HG03460 (cell line): ENCODE measurements around the gene ATG16L1.

ENCODE experiments used
- ATAC-seq: cut with Tn5 transposase; IDR thresholded peaks from one replicate; pipeline ENCODE4 v1.9.1; 2021; ENCODE audit not compliant: unreplicated experiment

The ATG16L1 gene

DNA sequence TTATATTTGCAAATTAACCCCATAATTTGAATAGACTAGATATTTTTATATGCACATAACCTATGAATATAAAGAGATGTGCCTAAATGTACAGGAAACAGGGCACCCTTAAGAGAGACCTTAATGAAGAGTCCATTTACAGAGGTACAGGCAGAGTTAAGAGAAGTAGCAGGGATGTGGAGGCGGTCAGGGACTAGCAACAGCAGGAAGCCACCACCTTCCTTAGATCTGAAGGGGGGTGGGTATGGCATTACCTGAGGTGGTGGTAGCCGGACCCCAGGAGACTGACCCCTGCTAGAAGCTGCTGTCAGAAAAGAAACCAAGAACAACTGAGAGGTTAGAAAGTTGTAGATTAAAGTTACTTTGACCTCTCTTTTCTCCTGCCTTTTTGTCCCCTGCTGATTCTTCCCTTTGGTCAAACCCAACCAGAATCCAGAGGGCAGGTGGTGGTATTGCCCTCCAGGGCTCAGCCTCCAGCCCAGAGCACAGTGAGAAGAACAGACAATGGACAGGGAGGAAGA is 24.9 kb upstream of the ATG16L1 start:
- ATAC-seq: no peak

DNA sequence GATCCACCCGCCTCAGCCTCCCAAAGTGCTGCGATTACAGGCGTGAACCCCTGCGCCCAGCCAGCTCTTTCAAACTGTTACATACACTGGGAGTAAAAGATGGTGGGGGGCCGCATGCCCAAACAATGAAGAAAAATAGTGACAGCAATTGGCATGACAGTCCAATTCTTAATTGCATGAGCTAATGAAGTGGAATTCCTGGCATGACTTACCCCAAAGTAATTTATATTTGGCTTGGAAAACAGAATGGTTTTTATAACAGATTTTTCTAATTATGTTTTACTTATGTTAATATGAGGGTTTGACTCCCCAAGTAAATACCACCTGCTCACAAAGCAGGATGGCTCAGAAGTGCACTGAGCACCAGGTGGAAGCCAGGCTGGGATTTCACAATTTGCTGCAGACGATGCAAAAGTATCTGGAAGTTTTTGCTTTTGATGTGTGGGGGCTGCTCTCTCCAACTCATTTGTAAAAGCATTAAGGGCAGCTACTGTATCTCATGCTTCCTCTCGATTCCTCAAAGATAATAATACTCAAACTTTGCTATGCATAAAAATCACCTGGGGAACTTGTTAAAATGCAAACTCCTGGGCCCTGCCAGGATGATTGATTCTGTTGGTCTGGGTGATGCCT is 24.0 kb upstream of the ATG16L1 start:
- no peak for ATAC-seq

DNA sequence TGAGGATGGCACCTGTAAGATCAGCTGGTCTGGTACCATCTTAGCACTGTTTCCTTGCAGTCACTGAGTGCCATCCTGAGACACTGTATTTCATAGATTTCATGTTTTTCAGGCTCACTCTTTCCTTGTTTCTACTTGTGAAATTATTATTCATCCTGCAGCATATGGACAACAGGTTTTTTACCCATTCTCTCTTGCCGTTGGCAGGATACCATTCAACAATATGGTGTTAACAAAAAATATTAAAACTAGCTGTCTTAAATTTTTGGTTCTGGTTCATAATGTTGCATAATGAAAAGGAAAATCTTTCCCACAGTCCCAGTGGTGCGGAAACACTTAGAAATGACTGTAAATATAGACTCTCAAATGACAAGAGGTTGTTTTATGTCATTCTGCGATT is 23.1 kb upstream of the ATG16L1 start:
- no peak for ATAC-seq

DNA sequence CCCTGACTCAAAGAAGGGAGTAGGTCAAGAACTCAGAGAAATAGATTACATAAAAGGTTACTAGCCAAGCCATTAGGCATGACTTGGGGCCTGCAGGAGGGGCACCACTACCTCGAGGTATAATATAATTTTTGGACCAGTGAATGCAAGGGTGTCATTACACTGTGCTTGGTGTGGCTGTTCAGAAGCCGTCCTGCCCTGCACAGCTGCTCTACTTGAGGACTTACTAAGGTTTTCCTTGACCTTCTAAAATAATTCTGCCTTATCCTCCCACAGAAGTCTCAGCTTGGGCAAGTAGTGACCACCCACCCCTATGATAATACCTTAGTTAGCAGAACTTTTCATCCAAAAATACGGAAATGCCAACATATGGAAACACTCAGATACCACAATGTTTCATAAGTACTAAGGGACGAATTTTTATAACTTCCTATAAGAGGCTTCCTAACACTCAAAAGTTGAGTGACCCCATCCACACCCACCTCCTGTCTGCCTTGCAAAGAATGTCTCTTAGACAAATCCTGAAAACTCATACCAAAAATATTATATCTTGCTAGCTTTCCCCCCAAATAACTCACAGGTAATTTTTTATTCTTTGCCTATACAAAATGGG is 17.7 kb upstream of the ATG16L1 start:
- no peak for ATAC-seq

DNA sequence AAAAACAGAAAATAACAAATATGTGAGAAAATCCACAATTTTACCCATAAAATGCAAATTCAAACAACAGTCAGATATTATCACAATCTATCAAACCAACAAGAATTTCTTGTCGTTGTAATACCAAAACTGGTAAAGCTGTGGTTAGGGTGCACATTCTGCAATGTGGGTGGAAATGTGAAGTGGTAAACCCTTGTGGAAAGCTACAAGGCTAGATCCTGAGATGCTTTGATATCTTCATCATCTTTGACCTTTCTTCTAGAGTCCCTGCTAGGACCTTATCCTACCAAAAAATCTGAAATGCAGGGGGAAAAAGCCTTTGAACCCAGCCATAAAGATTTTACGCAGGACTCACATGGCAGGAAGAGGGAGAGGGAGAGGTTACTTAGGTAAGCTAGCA is 17.2 kb upstream of the ATG16L1 start:
- ATAC-seq: no peak

DNA sequence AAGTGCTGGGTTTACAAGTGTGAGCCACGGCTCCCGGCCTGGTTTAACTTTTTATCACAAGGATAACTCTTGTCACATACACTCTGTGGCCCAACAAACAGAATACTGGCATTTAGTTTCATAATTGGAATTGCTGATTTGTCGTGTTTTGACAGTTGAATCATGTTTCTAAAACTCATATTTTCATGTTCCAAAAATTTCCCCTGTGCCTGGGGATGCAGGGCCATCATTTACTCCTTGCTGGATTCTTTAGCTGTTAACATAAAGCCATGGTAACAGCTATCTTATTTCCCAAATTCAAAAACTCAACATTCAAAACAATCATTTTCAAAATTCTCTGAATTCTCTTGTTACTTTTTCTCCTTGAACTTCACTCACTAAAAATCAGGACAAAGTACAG is 16.5 kb upstream of the ATG16L1 start:
- no peak for ATAC-seq

DNA sequence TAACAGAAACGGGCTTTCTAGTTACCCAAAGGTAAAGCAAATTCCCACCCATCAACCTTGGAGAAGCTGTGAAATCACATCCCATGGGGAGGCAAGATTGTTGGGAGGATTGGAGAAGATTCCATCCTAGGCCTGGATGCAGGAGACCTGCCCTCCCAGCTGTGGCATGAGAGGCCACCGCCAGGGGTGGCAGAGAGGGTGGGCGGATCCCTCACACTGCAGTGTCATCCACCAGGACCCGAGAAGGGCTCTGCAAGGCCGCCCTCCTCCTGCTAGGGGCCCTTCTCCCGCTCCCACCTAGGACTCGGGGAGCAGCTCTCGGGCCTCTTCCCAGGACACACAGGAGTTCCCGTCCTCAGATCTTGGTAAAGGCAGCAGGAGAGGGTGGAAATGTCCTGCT is 15.5 kb upstream of the ATG16L1 start:
- no peak for ATAC-seq

DNA sequence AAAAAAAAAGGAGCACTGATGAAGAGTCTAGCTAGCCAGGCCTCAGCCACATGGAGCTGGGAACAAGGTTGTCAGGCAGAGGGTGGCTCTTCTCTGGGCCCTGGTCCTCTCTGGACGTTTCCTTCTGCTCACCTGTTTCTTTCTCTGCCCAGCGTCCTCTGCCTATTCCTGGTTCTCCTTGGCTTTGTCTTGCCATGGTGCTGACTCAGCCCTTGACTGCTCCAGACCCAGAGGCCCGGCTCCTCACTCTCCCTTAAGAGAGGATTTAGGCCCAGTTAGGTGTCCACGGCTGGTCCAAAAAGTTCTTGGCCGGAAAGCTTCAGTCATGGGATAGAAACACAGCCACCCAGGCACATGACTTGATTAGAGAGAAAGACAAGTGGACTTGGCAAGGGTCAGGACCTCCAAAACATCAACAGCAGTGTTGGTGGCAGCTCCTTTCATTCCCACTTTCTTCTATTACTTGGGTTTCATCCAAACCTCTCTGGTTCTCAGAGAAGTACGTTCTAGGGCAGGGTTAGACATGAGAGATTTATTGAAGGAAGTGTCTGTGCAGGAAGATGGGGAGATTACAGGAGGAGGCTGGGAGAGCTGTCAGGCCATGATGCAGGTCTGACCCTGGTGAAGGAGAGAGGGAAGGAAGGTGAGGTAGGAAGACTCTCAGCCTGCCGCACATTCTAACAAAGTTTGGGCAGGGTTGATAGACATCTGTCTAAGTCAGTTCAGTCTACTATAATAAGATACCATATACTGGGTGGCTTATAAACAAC is 14.5 kb upstream of the ATG16L1 start:
- no peak for ATAC-seq

DNA sequence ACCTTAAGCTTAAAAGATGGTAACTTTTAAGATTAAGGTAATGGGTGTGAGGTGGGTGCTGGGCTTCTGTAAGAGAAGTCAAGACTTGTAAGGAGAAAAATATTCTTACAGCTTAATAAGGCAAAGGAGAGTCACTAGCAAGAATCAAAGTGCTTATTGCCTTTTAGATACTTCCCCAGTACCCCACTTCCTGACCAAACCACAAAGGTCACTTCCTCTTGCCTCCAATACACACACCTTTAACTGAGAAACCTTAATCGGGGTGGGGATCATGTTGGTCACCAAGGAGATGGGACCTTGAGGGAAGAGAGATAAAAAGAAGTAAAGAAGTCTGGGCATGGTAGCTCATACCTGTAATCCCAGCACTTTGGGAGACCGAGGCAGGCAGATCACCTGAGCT is 10.6 kb upstream of the ATG16L1 start:
- ATAC-seq: no peak

DNA sequence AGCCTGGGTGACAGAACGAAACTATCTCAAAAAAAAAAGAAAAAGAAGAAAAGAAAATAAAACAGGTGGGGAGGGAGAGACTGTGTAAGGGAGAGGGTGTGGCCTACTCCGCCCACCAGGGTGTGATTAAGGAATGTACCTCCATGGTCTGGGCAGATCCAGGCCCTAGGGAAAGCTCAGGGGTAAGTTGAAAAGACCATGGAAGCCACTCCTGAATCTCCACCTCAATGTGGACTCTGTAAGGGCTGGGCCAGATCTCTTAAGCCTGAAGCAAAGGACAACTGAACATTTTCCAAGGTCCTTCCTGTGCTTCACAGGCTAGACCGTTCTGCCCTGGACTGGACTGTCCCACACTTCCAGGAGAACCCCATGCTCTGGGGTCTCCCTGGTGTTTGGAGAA is 9.7 kb upstream of the ATG16L1 start:
- ATAC-seq: no peak

DNA sequence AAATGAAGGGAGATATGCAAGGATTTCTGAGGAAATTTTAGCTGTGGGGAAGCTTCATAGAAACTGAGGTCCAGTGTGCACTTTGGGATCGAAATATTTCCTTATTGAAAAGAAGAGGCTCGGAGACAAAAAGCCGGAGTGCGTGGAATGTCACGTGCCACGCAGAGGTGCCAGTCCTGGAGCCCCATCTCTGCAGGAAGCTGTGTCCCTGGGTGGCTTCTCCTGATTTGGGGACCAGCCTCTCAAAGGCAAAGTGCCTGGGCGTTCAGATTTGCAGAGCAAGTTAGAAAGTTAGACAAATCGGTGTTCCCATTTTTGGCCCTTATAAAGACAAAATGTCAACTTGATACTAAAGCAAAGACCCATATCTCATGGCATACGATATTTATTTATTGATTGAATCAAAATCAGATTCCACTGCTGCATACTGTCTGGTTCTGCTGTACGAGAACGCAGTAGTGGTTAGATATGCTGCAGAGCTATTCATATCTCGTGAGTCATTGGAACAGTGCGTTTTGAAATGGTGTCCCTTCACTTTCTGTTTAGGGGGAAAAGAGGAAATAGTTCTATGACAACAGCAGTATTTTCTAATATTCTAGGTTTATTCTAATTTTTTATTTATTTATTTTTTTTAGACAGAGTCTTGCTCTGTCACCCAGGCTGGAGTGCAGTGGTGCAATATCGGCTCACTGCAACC is 9.1 kb upstream of the ATG16L1 start:
- ATAC-seq: no peak

DNA sequence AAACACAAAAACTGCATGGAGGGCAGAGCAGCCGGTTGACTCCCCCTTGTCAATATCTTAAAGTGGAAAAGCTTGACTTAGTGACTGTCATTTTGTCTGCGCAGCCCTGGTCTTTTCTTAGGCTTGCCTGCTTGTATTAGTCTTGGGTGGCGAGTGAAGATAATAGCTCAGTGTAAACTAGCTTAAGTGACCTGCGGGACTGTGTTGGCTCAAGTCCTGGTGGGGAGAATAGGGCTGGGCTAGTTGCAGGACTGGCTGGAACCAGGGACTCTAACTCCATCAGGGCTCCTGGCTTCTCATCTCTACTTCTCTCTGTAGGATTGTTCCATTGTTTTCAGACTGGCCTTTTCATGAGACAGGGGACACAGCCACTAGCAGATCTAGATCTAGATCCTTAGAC is 8.1 kb upstream of the ATG16L1 start:
- ATAC-seq: no peak

DNA sequence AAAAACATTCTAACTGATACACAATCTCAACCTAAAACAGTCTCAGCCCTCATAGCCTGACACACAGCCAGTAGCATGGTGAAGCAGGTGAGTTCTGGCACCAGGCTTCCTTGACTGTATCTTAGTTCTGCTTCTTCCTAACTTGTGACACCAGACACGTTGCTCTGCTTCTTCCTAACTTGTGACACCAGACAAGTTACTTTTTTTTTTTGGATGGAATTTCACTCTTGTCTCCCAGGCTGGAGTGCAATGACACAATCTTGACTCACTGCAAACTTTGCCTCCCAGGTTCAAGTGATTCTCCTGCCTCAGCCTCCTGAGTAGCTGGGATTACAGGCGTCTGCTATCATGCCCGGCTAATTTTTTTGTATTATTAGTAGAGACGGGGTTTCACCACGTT is 6.7 kb upstream of the ATG16L1 start:
- ATAC-seq: no peak

DNA sequence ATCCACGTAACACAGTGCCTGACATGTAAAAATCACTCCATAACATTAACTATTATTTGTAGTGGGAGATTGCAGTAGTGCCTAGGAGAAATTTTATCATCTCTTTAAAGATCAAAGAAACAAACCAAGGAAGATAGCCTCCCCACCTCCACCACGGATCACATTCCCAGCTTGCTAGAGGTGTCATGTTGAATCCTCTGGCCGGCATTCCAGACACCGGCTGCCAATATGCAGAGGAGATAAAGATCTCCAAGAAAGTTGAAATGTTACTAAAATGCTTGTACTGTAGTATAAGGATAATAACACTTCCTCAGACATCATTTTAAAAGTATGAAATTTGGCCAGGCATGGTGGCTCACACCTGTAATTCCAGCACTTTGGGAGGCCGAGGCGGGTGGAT is 6.1 kb upstream of the ATG16L1 start:
- ATAC-seq: no peak

DNA sequence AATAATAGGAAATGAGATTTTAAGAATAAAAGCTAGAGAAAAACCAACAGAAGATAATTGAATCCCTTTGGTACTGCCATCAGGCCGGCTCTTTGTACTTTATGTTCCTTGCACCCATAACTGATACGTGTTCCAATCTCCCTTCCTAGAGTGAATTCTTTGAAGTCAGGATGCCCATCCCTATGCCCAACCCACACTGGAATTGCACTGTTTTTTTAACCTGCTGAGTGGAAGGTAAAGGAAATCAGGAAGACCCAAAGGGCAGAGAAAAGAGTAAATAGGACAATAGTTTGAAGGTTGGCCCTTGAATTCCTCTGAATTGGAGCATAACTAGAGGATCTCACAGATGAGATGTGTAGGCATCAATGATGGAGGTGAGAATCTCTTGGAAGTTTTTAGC is 4.4 kb upstream of the ATG16L1 start:
- ATAC-seq: no peak

DNA sequence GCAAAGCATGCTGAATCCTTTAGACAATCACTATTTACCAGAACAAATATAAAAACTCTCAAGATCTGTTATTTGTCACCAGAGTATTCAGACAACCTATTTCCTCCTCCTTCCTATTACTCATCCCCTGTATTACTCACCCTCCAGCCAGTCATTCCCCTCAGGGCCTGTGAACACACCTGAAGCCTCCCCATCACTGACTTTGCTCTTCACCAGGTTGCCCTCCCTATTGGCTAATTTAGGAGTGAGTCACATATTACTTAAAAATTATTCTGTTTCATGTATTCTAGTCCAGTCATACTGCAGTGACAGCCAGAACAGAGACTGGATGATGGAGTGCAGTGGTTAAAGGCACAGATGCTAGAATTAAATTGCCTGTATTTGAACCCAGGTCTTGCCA is 3.7 kb upstream of the ATG16L1 start:
- ATAC-seq: no peak

DNA sequence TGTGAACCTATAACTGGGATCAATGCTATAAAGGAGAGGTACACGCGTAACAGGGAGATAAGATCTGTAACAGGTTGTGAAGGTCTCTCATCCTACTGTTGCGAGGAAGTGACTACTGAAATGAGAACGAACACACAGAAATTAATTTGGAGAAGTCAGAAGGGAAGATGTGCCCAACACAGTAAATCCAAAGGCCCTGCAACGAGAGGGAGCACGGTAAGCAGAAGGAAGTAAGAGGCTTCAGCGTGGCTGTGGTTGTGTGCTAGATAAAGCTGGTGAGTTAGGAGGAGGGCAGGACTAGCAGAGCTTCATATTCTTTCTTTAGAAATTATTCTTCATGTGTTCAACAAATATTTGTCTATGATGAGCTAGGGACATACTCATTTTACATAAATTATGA is 2.5 kb upstream of the ATG16L1 start:
- ATAC-seq: no peak

DNA sequence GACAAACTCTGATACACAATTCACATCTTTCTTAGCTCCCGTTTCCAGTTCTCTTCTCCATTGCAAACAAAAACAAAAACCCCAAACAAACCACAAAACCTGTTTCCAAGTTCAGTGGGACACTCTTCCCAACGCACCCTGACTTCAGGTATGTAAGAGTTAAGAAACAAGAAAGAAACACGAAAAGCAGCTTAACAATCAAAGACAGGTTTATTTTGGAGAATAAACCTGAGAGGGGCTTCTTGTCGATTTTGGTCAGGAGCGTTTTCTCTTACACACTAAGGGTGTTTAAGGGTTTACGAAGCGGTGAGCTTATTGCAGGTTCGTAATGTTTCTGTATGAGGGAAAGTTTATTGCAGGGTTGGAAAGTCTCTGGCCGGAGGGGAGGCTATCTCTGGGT is 905 bp upstream of the ATG16L1 start:
- no peak for ATAC-seq

DNA sequence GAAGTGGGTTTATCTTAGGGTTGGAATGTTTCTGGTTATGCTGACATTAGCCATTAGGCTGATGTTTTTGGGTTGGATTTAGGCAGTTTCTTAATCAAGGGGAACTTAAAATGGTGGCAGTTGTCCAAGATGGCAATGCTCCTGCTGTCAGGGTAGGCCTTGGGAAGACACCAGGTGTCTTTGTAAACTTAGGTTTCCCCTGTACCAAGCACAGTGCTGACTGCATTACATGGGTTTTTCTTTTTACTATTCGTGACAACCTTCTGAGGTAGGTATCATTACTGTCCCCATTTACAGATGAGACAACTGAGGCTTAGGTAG is 528 bp upstream of the ATG16L1 start:
- ATAC-seq: no peak

DNA sequence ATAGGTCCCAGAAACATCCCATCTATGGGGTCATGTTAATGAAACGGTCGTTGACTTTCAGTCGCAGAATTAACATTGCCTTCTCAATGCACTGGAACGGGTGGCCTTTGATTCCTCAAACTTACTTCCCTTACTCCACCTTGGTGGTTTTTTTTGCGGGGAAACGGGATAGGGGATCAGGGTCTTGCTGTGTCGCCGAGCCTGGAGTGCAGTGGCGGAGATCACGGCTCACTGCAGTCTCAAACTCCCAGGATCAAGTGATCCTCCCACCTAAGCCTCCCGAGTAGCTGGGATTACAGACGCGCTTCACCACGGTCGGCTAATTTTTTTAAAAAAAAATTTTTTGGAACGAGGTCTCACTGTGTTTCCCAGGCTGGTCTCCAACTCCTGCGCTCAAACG is 754 bp downstream of the ATG16L1 start:
- no peak for ATAC-seq

DNA sequence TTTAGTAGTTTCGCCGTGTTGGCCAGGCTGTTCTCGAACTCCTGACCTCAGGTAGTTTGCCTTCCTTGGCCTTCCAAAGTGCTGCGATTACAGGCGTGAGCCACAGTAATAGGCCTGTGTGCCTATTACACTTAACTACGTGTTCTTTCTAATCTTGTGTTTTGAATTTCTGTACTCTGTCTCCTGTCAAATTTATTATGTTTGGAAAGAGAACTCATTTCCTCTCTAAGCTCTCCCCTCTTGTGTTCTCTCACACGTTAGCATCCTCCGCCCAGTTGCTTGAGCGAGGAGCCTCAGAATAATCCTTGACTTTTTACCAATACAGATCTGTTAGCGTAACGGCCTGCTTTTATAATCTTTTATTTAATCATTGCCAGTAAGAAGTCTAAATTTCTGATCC is 3.7 kb downstream of the ATG16L1 start:
- no peak for ATAC-seq

DNA sequence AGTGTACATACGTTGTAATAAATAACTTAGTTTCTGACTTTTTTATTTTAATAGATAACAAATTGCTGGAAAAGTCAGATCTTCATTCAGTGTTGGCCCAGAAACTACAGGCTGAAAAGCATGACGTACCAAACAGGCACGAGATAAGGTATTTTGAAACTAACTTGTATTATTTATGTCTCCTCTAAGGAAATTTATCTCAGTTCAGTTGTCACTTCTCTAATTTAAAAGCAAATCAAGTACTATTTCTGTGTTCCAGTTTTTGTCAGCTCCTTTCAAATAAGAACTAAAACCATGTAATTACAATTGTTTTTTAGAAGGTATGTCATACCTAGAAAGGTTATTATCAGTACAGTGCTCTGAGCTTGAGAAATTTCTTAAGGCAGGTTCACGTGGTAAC is 4.6 kb downstream of the ATG16L1 start:
- no peak for ATAC-seq
